ENCODE data around the gene SULT1C3. TPM values are rescaled to one million over a fixed set of nuclear protein-coding genes. Genes with fewer than 3 reads are reported as not detected.

The SULT1C3 gene
- total and polyA plus RNA-seq, 2 of the 13 experiments (the other 11 are each of a cell fraction or from before 2014, with no cell fraction given), result not detected

DNA sequence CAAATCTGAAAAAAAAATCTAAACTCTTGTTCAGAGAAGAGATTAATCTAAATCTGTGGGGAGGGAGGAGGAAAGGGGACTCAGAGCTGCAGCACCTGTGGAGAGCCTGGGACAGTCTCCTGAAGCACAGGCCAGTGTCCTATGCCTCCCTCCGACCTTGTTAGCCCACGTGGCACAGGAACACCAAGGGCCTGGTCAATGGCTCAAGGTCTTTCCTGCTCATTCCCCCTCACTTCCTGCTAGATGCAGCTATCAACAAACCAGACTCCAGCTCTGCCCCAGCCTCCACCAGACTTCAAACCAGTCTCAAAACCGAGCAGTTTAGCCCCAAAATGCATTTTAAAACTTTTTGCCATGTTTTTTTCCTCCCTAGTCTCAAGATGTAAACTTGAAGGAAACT lies 20.1 kb upstream of the SULT1C3 start (continued):
- TF ChIP-seq, protein P1, sequence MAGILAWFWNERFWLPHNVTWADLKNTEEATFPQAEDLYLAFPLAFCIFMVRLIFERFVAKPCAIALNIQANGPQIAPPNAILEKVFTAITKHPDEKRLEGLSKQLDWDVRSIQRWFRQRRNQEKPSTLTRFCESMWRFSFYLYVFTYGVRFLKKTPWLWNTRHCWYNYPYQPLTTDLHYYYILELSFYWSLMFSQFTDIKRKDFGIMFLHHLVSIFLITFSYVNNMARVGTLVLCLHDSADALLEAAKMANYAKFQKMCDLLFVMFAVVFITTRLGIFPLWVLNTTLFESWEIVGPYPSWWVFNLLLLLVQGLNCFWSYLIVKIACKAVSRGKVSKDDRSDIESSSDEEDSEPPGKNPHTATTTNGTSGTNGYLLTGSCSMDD (CRISPR knock-in tag; IDR thresholded peaks at IDR 0.05), result no peak
- TF ChIP-seq ZBTB20 (CRISPR knock-in tag; IDR thresholded peaks at IDR 0.05; ENCODE audit: borderline replicate concordance, low read depth) (peak; percentile 29; the same call in 1 of the 2 replicates), ZNF292 (CRISPR knock-in tag; IDR thresholded peaks at IDR 0.05; ENCODE audit: borderline replicate concordance, low read depth) (no peak), ELF1 (CRISPR knock-in tag; IDR thresholded peaks at IDR 0.05) (peak; percentile 46; the same call in 1 of the 2 replicates), SOX6 (IDR thresholded peaks at IDR 0.05) (no peak), SOX6 (CRISPR knock-in tag; IDR thresholded peaks at IDR 0.05) (no peak), ELF3 (CRISPR knock-in tag; IDR thresholded peaks at IDR 0.05) (peak; percentile 85), ZFP41 (CRISPR knock-in tag; IDR thresholded peaks at IDR 0.05; ENCODE audit: borderline replicate concordance) (no peak), BRCA1 (CRISPR knock-in tag; IDR thresholded peaks at IDR 0.05) (no peak), HMG20A (CRISPR knock-in tag; IDR thresholded peaks at IDR 0.05; ENCODE audit: borderline replicate concordance) (no peak), SP140L (CRISPR knock-in tag; IDR thresholded peaks at IDR 0.05; ENCODE audit: borderline replicate concordance) (no peak), HDAC1 (CRISPR knock-in tag; IDR thresholded peaks at IDR 0.05) (no peak), ZNF441 (CRISPR knock-in tag; IDR thresholded peaks at IDR 0.05; ENCODE audit: borderline replicate concordance) (no peak), ZMAT3 (CRISPR knock-in tag; conservative IDR thresholded peaks at IDR 0.05) (peak; percentile 66; the same call in 1 of the 2 replicates), GABPA (IDR thresholded peaks at IDR 0.05; ENCODE audit: low read depth, low read length) (peak; percentile 45; the same call in 1 of the 2 replicates), GABPA (CRISPR knock-in tag; IDR thresholded peaks at IDR 0.05; ENCODE audit: low read depth) (peak; percentile 86), HNRNPLL (IDR thresholded peaks at IDR 0.05; ENCODE audit: low read depth, low read length, poor library complexity, severe bottlenecking) (no peak), ZNF570 (CRISPR knock-in tag; IDR thresholded peaks at IDR 0.05; ENCODE audit: borderline replicate concordance) (no peak), ZNF253 (CRISPR knock-in tag; IDR thresholded peaks at IDR 0.05; ENCODE audit: borderline replicate concordance) (no peak)
- TF ChIP-seq, protein P2, sequence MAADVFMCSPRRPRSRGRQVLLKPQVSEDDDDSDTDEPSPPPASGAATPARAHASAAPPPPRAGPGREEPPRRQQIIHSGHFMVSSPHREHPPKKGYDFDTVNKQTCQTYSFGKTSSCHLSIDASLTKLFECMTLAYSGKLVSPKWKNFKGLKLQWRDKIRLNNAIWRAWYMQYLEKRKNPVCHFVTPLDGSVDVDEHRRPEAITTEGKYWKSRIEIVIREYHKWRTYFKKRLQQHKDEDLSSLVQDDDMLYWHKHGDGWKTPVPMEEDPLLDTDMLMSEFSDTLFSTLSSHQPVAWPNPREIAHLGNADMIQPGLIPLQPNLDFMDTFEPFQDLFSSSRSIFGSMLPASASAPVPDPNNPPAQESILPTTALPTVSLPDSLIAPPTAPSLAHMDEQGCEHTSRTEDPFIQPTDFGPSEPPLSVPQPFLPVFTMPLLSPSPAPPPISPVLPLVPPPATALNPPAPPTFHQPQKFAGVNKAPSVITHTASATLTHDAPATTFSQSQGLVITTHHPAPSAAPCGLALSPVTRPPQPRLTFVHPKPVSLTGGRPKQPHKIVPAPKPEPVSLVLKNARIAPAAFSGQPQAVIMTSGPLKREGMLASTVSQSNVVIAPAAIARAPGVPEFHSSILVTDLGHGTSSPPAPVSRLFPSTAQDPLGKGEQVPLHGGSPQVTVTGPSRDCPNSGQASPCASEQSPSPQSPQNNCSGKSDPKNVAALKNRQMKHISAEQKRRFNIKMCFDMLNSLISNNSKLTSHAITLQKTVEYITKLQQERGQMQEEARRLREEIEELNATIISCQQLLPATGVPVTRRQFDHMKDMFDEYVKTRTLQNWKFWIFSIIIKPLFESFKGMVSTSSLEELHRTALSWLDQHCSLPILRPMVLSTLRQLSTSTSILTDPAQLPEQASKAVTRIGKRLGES (CRISPR knock-in tag; IDR thresholded peaks at IDR 0.05; ENCODE audit: borderline replicate concordance), result no peak
- TF ChIP-seq, protein P3, sequence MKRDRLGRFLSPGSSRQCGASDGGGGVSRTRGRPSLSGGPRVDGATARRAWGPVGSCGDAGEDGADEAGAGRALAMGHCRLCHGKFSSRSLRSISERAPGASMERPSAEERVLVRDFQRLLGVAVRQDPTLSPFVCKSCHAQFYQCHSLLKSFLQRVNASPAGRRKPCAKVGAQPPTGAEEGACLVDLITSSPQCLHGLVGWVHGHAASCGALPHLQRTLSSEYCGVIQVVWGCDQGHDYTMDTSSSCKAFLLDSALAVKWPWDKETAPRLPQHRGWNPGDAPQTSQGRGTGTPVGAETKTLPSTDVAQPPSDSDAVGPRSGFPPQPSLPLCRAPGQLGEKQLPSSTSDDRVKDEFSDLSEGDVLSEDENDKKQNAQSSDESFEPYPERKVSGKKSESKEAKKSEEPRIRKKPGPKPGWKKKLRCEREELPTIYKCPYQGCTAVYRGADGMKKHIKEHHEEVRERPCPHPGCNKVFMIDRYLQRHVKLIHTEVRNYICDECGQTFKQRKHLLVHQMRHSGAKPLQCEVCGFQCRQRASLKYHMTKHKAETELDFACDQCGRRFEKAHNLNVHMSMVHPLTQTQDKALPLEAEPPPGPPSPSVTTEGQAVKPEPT (CRISPR knock-in tag; IDR thresholded peaks at IDR 0.05; ENCODE audit: low read depth), result no peak
- TF ChIP-seq, protein P4, sequence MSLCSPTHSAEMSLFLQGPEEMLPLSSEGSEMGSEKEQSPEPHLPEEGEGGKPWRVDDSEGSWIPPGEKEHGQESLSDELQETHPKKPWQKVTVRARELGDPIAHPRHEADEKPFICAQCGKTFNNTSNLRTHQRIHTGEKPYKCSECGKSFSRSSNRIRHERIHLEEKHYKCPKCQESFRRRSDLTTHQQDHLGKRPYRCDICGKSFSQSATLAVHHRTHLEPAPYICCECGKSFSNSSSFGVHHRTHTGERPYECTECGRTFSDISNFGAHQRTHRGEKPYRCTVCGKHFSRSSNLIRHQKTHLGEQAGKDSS (CRISPR knock-in tag; IDR thresholded peaks at IDR 0.05; ENCODE audit: borderline replicate concordance, low read depth), result no peak

Data from HepG2 (cell line).